ENCODE measurements around the gene MYL7. TPM values are rescaled to one million over a fixed set of nuclear protein-coding genes. Genes with fewer than 3 reads are reported as not detected.

Gene MYL7
- total RNA-seq, 2 experiments from 2014 or later, result not detected

GRCh38 chr7:44093102-44093641 lies 48.0 kb downstream of the MYL7 start:
- Histone ChIP-seq H3K4me3 (ENCODE audit: low read depth, low read length, poor library complexity, severe bottlenecking) (no peak overlapping the region), H3K36me3 (ENCODE audit: insufficient read depth, low read length) (no peaks in the 10 kb centered on the region; the same call in 1 of the 2 replicates), H3K9me3 (ENCODE audit: low read length) (peaks cover 5% of the 10 kb centered on the region; the same call in 1 of the 2 replicates), H4K20me1 (ENCODE audit: insufficient read depth, low read length) (no peaks in the 10 kb centered on the region), H3K4me1 (ENCODE audit: insufficient read depth, low read length, poor library complexity, severe bottlenecking) (peaks cover 79% of the 10 kb centered on the region), H3K79me2 (ENCODE audit: insufficient read depth, low read depth, low read length) (no peaks in the 10 kb centered on the region), H3K9me2 (ENCODE audit: insufficient read depth, low read length) (no peaks in the 10 kb centered on the region), H3K4me2 (ENCODE audit: low read length) (no peak overlapping the region), H2AFZ (ENCODE audit: low read length) (no peak overlapping the region), H3K27ac (ENCODE audit: low read depth, low read length, poor library complexity, severe bottlenecking) (peak overlapping the region; percentile 98)
- no TSS peak for BruUV-seq (replicated peaks)
- TF ChIP-seq CTCF (conservative IDR thresholded peaks at IDR 0.05; ENCODE audit: low read length), result no peak
- no peak for TF ChIP-seq EZH2phosphoT487 (IDR thresholded peaks at IDR 0.05; ENCODE audit: borderline replicate concordance, low read depth, low read length)
- ChIA-PET POLR2A (interaction anchor here (1.3 kb wide), 1 partner anchor 9 kb away, joined by 6 read pairs; no protein-coding TSS in a partner anchor), CTCF (ENCODE audit: unreplicated experiment) (no interaction called here)
- DNase-seq (ENCODE audit: low spot score), result no peak
- intact Hi-C loops (cut with micrococcal nuclease; ENCODE audit: unreplicated experiment), result no loop called here

Small RNA genes within 50 kb of the gene (small RNA-seq; reads per million reads assigned to genes)
- gene RNA5SP230, result not detected

Other genes with a start within 250 kb of the MYL7 start
- gene URGCP, start 234.7 kb downstream of the MYL7 start, total RNA-seq (2014; rRNA removed; shearing (Covaris generic)), result 2.3 and 4.7 TPM in 2 replicates
- 6.5 and 6.8 TPM in 2 replicates for gene URGCP, start 234.7 kb downstream of the MYL7 start, total RNA-seq (2022)
- 2.8 and 13.9 TPM in 2 replicates for gene UBE2D4, start 214.9 kb downstream of the MYL7 start, total RNA-seq (2014; rRNA removed; shearing (Covaris generic))
- gene UBE2D4, start 214.9 kb downstream of the MYL7 start, total RNA-seq (2022), result 3.8 and 5.5 TPM in 2 replicates
- gene SPDYE1, start 143.4 kb downstream of the MYL7 start, total RNA-seq (2014; rRNA removed; shearing (Covaris generic)), result not detected in 2 replicates
- gene SPDYE1, start 143.4 kb downstream of the MYL7 start, total RNA-seq (2022), result not detected in 2 replicates
- 124 and 133 TPM in 2 replicates for gene DBNL, start 96.6 kb downstream of the MYL7 start, total RNA-seq (2014; rRNA removed; shearing (Covaris generic))
- 121 and 137 TPM in 2 replicates for gene DBNL, start 96.6 kb downstream of the MYL7 start, total RNA-seq (2022)
- gene PGAM2, start 75.8 kb downstream of the MYL7 start, total RNA-seq (2014; rRNA removed; shearing (Covaris generic)), result 0.69 TPM in 1 of 2 replicates, not detected in the other
- 0.80 and 1.1 TPM in 2 replicates for gene PGAM2, start 75.8 kb downstream of the MYL7 start, total RNA-seq (2022)
- gene POLM, start 58.8 kb downstream of the MYL7 start, total RNA-seq (2014; rRNA removed; shearing (Covaris generic)), result 83.8 and 90.0 TPM in 2 replicates
- 87.9 and 99.3 TPM in 2 replicates for gene POLM, start 58.8 kb downstream of the MYL7 start, total RNA-seq (2022)
- gene AEBP1, start 37.0 kb downstream of the MYL7 start, total RNA-seq (2014; rRNA removed; shearing (Covaris generic)), result 62.9 and 64.2 TPM in 2 replicates
- 35.0 and 42.2 TPM in 2 replicates for gene AEBP1, start 37.0 kb downstream of the MYL7 start, total RNA-seq (2022)
- gene POLD2, start 17.8 kb downstream of the MYL7 start, total RNA-seq (2014; rRNA removed; shearing (Covaris generic)), result 205 and 230 TPM in 2 replicates
- 261 and 271 TPM in 2 replicates for gene POLD2, start 17.8 kb downstream of the MYL7 start, total RNA-seq (2022)
- gene GCK, start 48.1 kb upstream of the MYL7 start, total RNA-seq (2014; rRNA removed; shearing (Covaris generic)), result 0.16 TPM in 1 of 2 replicates, not detected in the other
- not detected in 2 replicates for gene GCK, start 48.1 kb upstream of the MYL7 start, total RNA-seq (2022)
- gene YKT6, start 59.6 kb upstream of the MYL7 start, total RNA-seq (2014; rRNA removed; shearing (Covaris generic)), result 41.1 and 50.6 TPM in 2 replicates
- 70.5 and 74.2 TPM in 2 replicates for gene YKT6, start 59.6 kb upstream of the MYL7 start, total RNA-seq (2022)
- gene CAMK2B, start 184.3 kb upstream of the MYL7 start, total RNA-seq (2014; rRNA removed; shearing (Covaris generic)), result 0.66 and 0.98 TPM in 2 replicates
- 0.92 and 1.1 TPM in 2 replicates for gene CAMK2B, start 184.3 kb upstream of the MYL7 start, total RNA-seq (2022)